Keratinocyte (primary cell): ENCODE data around the gene LRRC47.

Experiments
- EZH2 ChIP-seq: IDR thresholded peaks from one replicate; pipeline ENCODE4 v1.6.1; 2012; ENCODE audit warnings: inconsistent platforms, mild to moderate bottlenecking, low read length, moderate library complexity
- TF ChIP-seq, protein P1 (sequence below), 3 experiments: IDR thresholded peaks in 1 of 3; conservative IDR thresholded peaks in 1 of 3; optimal IDR thresholded peaks in 1 of 3; 2 replicates in 2 of 3; 3 replicates in 1 of 3; pipeline versions ENCODE3 to v1.5.1; 2011; ENCODE audit warnings: low read length in 3 of 3, mild to moderate bottlenecking in 3 of 3, moderate library complexity in 2 of 3, control low read depth in 1 of 3, inconsistent platforms in 1 of 3; ENCODE audit not compliant: insufficient read depth in 2 of 3; ENCODE audit errors: extremely low read depth in 1 of 3

DNA sequence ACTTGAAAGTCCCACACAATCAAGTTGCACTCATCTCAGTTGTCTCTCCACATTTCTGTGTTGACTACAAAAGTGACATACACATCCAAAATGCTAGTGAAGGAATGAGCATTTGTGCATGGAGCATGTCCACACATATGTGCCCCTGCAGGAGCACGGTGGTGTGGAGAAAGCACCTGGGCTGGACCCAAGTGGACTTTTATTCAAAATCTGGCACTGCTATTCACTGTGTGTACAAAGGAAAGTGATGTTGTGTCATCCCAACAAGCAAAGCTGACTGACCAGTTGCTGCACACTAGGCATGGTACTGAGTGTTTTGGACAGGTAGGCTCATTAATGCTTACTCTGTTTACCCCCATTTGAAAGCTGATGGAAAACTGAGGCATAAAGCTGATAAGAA, 41.4 kb upstream of the LRRC47 start:
- TF ChIP-seq, protein P1, sequence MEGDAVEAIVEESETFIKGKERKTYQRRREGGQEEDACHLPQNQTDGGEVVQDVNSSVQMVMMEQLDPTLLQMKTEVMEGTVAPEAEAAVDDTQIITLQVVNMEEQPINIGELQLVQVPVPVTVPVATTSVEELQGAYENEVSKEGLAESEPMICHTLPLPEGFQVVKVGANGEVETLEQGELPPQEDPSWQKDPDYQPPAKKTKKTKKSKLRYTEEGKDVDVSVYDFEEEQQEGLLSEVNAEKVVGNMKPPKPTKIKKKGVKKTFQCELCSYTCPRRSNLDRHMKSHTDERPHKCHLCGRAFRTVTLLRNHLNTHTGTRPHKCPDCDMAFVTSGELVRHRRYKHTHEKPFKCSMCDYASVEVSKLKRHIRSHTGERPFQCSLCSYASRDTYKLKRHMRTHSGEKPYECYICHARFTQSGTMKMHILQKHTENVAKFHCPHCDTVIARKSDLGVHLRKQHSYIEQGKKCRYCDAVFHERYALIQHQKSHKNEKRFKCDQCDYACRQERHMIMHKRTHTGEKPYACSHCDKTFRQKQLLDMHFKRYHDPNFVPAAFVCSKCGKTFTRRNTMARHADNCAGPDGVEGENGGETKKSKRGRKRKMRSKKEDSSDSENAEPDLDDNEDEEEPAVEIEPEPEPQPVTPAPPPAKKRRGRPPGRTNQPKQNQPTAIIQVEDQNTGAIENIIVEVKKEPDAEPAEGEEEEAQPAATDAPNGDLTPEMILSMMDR (optimal IDR thresholded peaks at IDR 0.05 in 1 of 3, IDR thresholded peaks at IDR 0.05 in 1 of 3, conservative IDR thresholded peaks at IDR 0.05 in 1 of 3; ENCODE audit: extremely low read depth in 1 of 3, insufficient read depth in 2 of 3, low read length in 3 of 3) = no peak
- TF ChIP-seq EZH2 = no peak
